HUES6 (cell line): Measurements from ENCODE around the gene NPEPL1.
"Not testable (repeated sequence)": the region's sequence is repeated elsewhere in the genome, so short reads cannot be mapped to it uniquely, and the experiment has no call there.

Experiments
- H3K27ac ChIP-seq: 2 replicates; pipeline ENCODE4 v1.7.0; 2013; ENCODE audit warnings: low read depth, mild to moderate bottlenecking, low read length, inconsistent platforms
- H3K27me3 ChIP-seq: 2 replicates; pipeline ENCODE4 v1.6.1; 2013; ENCODE audit warnings: low read length; ENCODE audit not compliant: control insufficient read depth, insufficient read depth
- H3K36me3 ChIP-seq: 2 replicates; pipeline ENCODE4 v1.6.1; 2013; ENCODE audit warnings: low read length; ENCODE audit not compliant: control insufficient read depth, insufficient read depth
- H3K4me1 ChIP-seq: 2 replicates; pipeline ENCODE4 v1.6.1; 2013; ENCODE audit warnings: low read length; ENCODE audit not compliant: control insufficient read depth, insufficient read depth
- H3K4me3 ChIP-seq: 2 replicates; pipeline ENCODE4 v1.5.1; 2013; ENCODE audit warnings: low read depth, low read length
- H3K9ac ChIP-seq: one replicate; pipeline ENCODE4 v1.6.1; 2013; ENCODE audit warnings: mild to moderate bottlenecking, low read length
- H3K9me3 ChIP-seq: 2 replicates; pipeline ENCODE4 v1.6.1; 2013; ENCODE audit warnings: low read depth, low read length; ENCODE audit not compliant: control insufficient read depth, insufficient read depth

Gene NPEPL1

DNA sequence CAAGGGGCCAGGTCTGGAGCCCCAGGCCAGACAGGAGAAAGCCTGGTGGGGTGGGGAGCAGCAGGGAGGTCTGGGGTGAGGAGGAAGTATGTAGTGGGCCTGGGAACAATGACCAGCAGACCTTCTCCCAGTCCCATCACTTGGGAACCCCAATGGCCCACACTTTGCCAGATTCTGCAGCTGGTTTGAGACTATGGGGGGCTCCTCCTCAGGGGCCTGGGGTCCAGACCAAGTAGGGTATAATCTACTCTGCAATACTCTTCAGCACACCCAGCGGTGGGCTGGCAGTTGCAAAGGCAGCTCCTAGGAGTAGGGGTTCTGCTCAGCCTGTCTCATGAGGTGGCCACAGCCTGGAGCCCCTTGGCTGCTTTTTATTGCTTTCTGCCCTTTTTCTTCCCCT lies 52.8 kb downstream of the NPEPL1 start:
- no peaks in the 10 kb centered on the region for H3K36me3 ChIP-seq
- no peaks in the 10 kb centered on the region for H3K9me3 ChIP-seq
- H3K9ac ChIP-seq = no peak overlapping the region
- no peak overlapping the region for H3K27ac ChIP-seq
- no peak overlapping the region for H3K4me3 ChIP-seq
- H3K27me3 ChIP-seq = peaks cover 4% of the 10 kb centered on the region; the same call in 1 of the 2 replicates
- 0 out of 2 replicates have a peak, but pooled peaks cover 4% of the 10 kb centered on the region for H3K4me1 ChIP-seq

GRCh38 chr20:58746620-58747019 lies 54.0 kb downstream of the NPEPL1 start:
- Histone ChIP-seq H3K36me3 (no peaks in the 10 kb centered on the region), H3K9me3 (no peaks in the 10 kb centered on the region), H3K4me3 (no peak overlapping the region), H3K9ac (no peak overlapping the region), H3K27ac (no peak overlapping the region), H3K27me3 (peaks cover 15% of the 10 kb centered on the region), H3K4me1 (0 out of 2 replicates have a peak, but pooled peaks cover 4% of the 10 kb centered on the region)

DNA sequence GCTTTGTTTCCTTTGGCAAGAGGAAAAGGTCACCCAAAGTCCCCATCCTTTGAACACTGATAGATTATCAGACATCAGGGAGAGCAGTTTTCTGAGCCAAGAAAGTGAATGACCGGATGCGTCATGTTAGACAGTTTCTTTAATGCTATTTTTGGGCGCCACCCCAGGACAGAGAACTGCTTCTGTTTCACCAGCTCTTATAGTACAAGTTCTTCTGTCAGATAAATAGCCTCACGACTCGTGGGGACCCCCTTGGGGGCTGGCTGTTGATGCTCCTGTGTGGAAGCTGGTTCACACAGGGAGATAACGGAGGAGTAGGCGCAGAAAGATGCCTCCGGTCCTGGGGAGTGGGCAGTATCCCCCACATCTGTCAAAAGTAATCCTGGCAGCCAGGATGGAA lies 54.6 kb downstream of the NPEPL1 start:
- Histone ChIP-seq H3K9ac (no peak overlapping the region), H3K27me3 (peaks cover 18% of the 10 kb centered on the region), H3K27ac (no peak overlapping the region), H3K4me3 (no peak overlapping the region), H3K36me3 (no peaks in the 10 kb centered on the region), H3K4me1 (peaks cover 5% of the 10 kb centered on the region; the same call in 1 of the 2 replicates), H3K9me3 (no peaks in the 10 kb centered on the region)

- Histone ChIP-seq H3K4me3 (no peak overlapping the region), H3K4me1 (peaks cover 17% of the 10 kb centered on the region), H3K27me3 (peaks cover 29% of the 10 kb centered on the region), H3K36me3 (no peaks in the 10 kb centered on the region), H3K9ac (no peak overlapping the region), H3K27ac (no peak overlapping the region), H3K9me3 (no peaks in the 10 kb centered on the region)
Measured at GRCh38 chr20:58748618-58749017, 56.0 kb downstream of the NPEPL1 start.

- Histone ChIP-seq H3K4me1 (peaks cover 24% of the 10 kb centered on the region), H3K27me3 (peaks cover 29% of the 10 kb centered on the region), H3K9me3 (no peaks in the 10 kb centered on the region), H3K9ac (no peak overlapping the region), H3K27ac (no peak overlapping the region), H3K36me3 (no peaks in the 10 kb centered on the region), H3K4me3 (no peak overlapping the region)
Measured at GRCh38 chr20:58749098-58749769, 56.6 kb downstream of the NPEPL1 start.

GRCh38 chr20:58749979-58750378 lies 57.4 kb downstream of the NPEPL1 start:
- Histone ChIP-seq H3K27me3 (peaks cover 31% of the 10 kb centered on the region), H3K9ac (no peak overlapping the region), H3K4me1 (peaks cover 30% of the 10 kb centered on the region), H3K4me3 (no peak overlapping the region), H3K27ac (no peak overlapping the region), H3K9me3 (no peaks in the 10 kb centered on the region), H3K36me3 (no peaks in the 10 kb centered on the region)

- Histone ChIP-seq H3K4me1 (peaks cover 28% of the 10 kb centered on the region), H3K27me3 (peaks cover 34% of the 10 kb centered on the region)
- H3K27ac ChIP-seq, H3K4me3 ChIP-seq, H3K9ac ChIP-seq, H3K36me3 ChIP-seq, H3K9me3 ChIP-seq: not testable (repeated sequence)
Measured at GRCh38 chr20:58750706-58751105, 58.1 kb downstream of the NPEPL1 start.

- peaks cover 34% of the 10 kb centered on the region for H3K27me3 ChIP-seq
- H3K9ac ChIP-seq = no peak overlapping the region
- no peaks in the 10 kb centered on the region for H3K36me3 ChIP-seq
- H3K4me1 ChIP-seq = peaks cover 26% of the 10 kb centered on the region
- H3K27ac ChIP-seq = no peak overlapping the region
- no peaks in the 10 kb centered on the region for H3K9me3 ChIP-seq
- H3K4me3 ChIP-seq = no peak overlapping the region
Measured at GRCh38 chr20:58751979-58752378, 59.4 kb downstream of the NPEPL1 start.

- Histone ChIP-seq H3K27me3 (peaks cover 34% of the 10 kb centered on the region), H3K9ac (no peak overlapping the region), H3K36me3 (no peaks in the 10 kb centered on the region), H3K4me1 (peaks cover 26% of the 10 kb centered on the region), H3K4me3 (no peak overlapping the region), H3K27ac (no peak overlapping the region), H3K9me3 (no peaks in the 10 kb centered on the region)
Measured at GRCh38 chr20:58752565-58752964, 60.0 kb downstream of the NPEPL1 start.

GRCh38 chr20:58753267-58753921 lies 60.8 kb downstream of the NPEPL1 start:
- Histone ChIP-seq H3K4me3 (peak overlapping the region; percentile 28), H3K27ac (0 out of 2 replicates have a peak overlapping the region, but pooled peaks have one; percentile 50), H3K4me1 (peaks cover 26% of the 10 kb centered on the region), H3K9me3 (no peaks in the 10 kb centered on the region), H3K27me3 (peaks cover 34% of the 10 kb centered on the region), H3K36me3 (no peaks in the 10 kb centered on the region), H3K9ac (peak overlapping the region; percentile 65)

DNA sequence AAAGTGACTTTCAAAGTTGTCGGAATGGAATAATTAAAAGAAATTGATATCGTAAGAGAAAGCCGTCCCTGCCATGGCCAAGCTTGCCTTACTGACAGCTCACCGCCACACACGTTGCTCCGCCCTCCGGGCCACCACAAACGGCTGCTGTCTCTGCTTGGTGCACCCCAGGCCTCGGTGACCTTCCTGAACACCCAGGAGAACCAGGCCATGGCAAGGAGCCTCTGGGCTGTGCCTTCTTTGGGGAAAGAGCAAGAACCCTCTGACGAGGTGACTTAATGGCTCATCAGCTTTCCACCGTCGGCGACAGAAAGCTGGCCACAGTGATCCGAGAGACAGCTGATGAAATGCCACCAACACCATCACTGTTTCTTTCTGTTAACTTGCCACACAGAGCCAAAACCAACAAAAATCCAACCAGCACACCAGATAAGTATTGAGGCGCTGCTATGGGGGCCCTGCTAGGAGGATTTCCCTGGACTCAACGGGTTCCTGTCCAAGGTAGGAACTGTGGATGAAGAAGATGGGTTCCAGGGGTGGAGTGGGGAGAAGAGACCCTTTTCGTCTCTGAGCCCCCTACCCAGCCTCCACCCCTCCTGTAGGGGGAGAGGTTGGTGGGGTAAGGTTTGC lies 61.4 kb downstream of the NPEPL1 start:
- H3K9me3 ChIP-seq = no peaks in the 10 kb centered on the region
- H3K27ac ChIP-seq = no peak overlapping the region
- H3K27me3 ChIP-seq = peaks cover 34% of the 10 kb centered on the region
- no peak overlapping the region for H3K4me3 ChIP-seq
- peak overlapping the region; percentile 7 for H3K9ac ChIP-seq
- H3K36me3 ChIP-seq = no peaks in the 10 kb centered on the region
- H3K4me1 ChIP-seq = peaks cover 26% of the 10 kb centered on the region
